GM21390 (cell line): ENCODE measurements around the gene STMP1.
"Not testable (repeated sequence)": the region's sequence is repeated elsewhere in the genome, so short reads cannot be mapped to it uniquely, and the experiment has no call there.

Experiments used
- ATAC-seq: cut with Tn5 transposase; IDR thresholded peaks from one replicate; pipeline ENCODE4 v1.9.1; 2021; ENCODE audit not compliant: unreplicated experiment

The STMP1 gene

DNA sequence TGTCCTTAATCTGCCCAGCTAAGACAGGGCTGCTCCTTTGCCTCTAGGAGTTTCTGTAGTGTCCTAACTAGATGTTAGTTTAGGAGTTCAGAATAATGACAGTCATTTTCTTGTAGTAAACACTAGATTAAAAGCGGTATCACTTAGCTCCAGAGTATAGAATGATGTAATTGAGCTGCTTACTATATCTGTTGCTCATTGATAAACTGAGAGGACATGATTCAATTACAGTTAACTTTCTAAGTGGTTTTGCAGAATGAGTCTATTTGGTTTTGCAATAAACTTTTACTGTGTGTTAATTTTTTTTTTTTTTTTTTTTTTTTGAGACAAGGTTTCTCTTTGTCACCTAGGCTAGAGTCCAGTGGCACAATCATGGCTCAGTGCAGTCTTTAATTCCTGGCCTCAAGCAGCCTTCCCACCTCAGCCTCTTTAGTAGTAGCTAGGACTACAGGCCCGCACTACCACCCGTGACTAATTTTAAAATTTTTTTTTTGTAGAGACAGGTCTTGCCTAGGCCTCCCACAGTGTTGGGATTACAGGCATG, 1.8 kb downstream of the STMP1 start:
- no peak for ATAC-seq

DNA sequence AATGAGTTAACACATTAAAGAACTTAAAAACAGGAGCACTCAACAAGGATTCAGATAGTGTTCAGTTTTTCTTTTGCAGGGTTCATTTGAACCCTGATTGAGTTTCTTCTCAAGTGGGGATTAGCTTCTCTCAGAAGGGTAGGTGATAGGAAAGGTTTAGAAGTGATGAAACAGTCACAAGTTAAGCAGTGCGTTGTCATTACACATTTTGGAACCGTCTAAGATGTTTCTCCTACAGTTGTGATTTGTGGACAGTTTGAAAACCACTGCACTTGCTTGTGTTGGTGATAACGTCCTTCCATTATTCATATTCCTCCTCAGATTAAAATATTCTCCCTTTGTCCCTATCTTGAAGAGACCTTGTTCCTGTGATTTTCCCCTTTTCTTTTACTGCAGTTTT, 2.7 kb downstream of the STMP1 start:
- ATAC-seq, result no peak

DNA sequence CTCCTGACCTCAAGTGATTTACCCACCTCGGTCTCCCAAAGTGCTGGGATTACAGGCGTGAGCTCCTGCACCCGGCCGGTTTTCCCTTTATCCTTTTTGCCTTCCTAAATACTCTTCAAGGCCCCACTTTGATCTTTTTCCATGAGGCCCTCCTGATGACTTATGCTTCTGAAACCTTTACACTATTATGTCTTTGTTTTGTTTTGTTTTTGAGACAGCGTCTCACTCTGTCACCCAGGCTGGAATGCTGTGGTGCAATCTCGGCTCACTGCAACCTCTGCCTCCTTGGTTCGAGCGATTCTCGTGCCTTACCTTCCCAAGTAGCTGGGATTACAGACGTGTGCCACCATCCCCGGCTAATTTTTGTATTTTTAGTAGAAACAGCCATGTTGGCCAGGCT, 3.8 kb downstream of the STMP1 start:
- no peak for ATAC-seq

DNA sequence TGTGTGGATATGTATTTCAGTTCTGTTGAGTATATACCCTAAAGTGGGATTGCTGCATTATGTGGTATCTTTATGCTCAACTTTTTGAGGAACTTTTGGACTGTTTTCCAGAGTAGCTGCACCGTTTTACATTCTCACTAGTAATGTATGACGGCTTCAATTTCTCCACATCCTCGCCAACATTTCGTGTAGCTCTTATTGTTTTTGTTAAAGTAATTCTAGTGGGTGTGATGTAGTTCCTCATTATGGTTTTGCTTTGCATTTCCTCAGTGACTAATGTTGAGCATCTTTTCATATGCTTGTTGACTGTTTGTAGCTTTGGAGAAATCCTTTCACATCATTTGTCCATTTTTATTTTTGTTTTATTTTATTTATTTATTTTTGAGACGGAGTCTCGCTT, 4.5 kb downstream of the STMP1 start:
- ATAC-seq, result no peak

DNA sequence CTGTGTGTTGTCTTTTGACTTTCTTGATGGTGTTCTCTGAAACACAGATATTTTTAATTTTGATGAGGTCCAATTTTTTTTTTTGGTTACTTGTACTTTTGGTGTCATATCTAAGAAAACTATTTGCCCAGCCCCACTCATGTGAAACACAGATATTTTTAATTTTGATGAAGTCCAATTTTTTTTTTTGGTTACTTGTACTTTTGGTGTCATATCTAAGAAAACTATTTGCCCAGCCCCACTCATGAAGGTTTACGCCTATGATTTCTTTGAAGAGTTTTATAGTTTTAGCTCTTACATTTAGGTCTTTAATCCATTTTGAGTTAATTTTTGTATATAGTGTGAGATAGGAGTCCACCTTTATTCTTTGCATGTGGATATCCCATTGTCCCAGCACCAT, 5.3 kb downstream of the STMP1 start:
- ATAC-seq, result not testable (repeated sequence)

DNA sequence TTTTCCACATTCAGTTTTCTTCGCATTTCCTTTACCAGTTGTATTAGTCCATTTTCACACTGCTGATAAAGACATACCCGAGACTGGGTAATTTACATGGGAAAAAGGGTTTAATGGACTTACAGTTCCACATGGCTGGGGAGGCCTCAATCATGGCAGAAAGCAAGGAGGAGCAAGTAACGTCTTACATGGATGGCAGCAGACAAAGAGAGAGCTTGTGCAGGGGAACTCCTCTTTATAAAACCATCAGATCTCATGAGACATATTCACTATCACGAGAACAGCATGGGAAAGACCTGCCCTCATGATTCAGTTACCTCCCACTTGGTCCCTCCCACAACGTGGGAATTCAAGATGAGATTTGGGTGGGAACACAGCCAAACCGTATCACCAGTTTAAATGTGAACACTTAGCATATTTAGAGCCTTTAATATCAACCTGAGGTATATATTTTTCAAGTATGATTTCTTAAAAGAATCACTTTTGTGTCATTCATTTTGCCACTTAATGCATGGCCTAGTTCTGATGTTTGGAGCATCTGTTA, 6.6 kb downstream of the STMP1 start:
- ATAC-seq, result not testable (repeated sequence)

DNA sequence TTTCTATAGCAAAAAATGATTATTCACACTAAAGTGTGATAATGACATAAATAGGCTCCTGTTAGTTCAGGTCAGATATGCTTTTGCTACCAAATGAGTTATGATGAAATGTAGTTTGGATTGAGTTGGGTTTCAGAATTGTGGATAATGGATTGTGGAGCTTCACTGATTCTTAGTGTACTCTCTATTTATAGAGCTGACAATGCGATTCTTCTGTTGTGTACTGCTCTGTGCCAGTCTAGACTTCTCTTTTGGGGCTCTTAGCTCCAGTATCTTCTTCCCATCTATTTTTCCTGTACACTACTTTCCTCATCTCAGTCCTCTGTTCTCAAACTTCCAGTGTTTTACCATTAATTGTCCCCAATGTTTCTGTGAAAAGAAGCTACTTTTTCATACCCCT, 7.5 kb downstream of the STMP1 start:
- no peak for ATAC-seq

DNA sequence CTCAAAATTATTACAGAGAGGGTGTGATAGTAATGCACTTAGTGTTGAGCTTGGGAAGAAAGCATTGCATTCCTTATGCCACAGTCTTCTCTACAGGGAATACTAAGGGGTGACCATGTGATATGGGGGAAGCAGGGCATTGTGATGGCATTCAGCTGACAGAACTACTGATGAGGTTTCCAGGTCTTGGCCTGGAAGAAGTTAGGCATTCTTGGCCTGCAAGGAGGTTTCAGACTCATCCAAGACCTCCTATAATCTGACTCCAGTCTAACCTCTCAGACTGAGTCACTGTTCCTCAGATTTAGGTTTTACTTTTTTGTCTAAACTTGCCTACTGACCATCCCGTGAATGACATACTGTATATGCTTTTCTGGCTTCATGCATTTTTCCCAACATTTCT, 7.9 kb downstream of the STMP1 start:
- ATAC-seq, result no peak

DNA sequence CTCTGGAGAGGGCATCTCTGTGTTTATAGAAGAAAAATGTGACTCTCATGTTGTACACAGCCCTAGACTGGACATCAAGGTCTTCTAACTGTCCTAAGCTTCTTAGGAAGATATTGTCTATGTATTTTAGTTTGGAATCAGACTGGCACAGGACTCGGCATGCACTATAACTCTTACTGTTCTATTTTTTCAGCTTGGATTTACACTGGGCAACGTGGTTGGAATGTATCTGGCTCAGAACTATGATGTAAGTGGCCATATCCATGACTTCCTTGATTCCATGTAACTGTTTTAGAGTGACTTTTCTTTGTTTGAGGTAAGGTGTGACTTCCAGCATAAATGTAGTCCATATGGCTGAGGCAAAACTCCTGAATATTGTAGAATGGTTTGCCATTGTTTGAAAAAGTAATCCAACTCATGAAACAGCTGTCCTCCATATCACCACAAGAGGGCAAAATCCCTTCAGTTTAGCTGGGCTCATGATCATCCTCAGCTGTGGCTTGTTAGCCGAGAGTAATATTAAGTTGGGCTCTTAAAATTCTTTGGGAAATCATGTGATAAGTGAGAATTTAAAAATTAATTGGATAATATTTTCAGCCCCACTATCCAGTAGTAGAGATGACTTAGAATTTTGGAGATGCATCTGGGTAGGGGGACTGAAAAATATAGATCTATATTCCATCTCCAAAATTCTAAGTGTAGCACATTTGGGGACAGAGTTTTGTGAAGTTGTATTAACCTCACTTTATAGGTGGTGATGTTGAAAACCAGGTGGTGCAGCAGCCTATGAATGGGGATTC, 10.4 kb downstream of the STMP1 start:
- no peak for ATAC-seq

DNA sequence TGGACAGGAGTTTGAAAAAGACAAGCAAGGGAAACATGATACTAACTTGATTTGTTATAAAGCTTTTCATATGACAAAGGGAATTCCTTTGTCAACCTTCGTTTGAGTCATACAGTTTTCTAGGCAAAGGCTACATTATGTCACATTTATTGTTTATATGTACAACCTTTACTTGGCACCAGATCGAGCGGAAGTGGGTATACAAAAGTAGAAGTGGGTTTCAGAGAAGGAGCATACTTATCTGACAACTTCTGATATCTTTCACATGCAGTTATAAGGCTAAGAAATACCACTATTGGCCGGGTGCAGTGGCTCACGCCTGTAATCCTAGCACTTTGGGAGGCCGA, 11.0 kb downstream of the STMP1 start:
- no peak for ATAC-seq

DNA sequence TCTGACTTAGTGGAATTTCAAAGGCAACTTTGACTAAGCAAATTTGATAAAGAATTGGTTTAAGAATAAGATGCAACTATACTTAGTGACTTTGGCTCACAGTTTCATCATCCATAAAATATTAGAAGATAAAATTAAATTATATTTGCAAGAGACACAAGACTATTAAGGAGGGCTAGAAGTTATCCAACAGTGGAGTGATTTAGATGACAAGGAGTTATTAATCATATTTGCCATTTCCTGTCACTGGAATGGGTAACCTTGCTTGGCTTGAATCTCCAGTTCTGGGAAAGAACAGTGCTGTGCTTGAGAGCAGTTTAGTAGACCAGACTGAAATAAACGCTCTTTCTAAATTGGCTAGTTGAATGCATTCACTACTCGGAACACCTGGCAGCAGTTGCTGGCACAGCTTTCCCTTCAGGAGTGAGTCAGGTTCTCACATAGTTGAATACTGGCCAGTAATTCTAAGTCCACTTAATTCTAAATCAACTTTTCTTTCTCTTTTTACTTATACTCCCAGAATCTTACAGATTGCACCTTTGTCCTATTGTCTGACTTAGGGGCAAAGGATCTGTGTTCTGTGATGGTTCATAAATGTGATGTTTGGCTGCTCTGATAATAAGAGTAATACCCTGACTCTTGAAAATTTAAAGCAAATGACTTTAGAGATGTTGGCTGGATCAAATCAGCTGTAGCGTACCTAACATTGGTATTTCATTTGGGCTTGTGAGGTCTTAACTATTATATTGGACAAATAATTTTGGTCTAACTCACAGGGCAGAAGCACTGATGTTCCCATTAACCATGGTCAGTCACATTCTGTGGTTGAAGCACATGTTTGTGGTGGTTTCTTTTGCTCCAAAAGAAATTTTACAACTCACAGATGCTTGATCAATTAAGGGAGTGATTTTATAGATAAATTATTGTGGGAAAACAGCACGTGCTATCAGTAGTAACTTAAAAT, 16.6 kb downstream of the STMP1 start:
- no peak for ATAC-seq

DNA sequence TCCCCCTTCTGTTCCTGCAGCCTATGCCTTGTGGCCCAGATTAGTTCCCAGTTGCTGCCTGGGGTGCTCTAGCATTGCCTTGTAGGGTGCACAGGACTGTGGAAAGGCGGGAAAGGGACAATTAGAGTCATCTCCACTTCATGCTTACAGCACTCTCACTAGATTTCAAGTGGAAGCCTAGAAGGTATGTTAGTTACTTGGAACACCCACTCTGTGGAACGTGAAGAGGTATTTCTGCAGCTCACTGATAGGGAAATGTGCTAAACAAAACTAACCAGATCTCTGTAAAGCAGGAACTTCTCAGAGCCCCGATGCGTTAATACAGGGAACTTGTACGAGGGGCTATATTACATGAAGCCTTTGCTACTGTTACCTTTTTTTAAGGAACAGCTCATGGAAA, 19.4 kb downstream of the STMP1 start:
- no peak for ATAC-seq

DNA sequence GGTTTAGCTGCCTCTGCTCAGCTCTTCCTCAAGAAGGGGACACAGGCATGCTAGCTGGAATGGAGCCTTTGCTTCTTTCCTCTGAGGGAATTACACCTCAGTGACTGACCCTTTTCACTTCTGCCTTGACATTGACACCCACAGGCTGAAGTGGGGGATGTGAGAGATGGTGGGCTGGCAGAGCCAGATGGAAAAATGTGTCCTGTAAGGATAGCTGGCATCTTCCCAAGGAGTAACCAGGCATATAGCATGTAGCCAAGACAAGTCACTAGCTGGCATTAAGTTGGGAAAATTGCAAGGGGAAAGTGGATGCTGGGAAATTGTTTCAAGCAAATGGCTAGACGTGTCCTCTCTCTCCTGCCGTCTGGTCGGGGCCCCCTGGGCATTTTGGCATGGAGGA, 19.9 kb downstream of the STMP1 start:
- no peak for ATAC-seq

DNA sequence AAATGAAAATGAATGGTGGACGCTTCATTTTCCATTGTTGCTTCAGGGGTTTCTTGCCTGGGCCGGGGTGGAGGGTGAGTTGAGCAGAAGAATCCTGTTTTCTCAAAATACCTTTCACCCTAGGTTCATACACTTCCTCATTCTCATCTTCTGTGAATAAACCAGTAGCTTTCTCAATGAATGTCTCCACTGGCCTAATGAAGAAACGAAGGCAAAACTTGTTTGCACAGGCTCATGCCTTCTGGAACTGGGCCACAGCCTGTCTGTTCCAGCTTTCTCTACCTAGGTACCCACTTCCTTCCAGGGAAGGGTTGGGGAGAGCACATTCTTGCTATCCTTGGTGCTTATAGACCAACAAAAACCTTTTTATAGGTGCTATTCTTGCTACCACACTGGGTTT, 21.3 kb downstream of the STMP1 start:
- ATAC-seq, result no peak

DNA sequence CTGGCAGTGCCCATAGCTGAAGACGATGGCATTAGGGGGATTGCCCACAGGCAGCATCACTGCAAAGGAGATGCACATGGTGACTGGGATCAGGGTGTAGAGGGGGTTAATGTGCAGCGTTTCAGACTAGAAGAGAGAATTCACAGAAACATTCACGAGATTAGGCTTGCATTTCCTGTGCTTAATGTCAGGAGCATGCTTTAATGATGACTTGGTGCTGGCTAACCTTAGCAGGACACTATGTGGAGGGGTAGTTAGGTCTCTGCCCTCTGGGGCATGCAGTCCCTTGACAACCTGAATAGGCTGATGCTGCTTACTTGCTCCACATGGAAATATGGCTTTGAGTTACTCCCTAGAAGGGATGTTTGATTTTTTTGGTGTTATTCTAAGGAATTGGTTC, 21.8 kb downstream of the STMP1 start:
- ATAC-seq, result no peak

DNA sequence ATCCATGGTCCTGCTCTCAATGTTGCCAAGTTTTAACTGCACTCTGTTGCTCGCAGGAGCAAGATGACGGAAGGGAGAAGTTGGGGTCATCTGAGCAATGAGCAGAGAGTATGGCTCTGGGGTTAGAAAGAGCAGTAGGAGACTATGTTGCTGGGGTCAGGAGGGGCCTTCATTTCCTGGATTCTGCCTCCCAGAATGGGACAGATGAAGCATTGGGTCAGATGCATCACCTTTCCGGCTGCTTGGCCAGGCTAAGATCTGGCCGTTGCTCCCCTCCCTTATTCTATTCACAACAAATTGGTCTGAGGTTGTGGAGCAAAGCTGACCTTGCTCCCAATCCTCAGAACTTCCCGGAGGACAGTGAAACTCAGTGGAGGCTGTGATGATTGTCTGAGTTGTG, 22.4 kb downstream of the STMP1 start:
- ATAC-seq, result no peak

DNA sequence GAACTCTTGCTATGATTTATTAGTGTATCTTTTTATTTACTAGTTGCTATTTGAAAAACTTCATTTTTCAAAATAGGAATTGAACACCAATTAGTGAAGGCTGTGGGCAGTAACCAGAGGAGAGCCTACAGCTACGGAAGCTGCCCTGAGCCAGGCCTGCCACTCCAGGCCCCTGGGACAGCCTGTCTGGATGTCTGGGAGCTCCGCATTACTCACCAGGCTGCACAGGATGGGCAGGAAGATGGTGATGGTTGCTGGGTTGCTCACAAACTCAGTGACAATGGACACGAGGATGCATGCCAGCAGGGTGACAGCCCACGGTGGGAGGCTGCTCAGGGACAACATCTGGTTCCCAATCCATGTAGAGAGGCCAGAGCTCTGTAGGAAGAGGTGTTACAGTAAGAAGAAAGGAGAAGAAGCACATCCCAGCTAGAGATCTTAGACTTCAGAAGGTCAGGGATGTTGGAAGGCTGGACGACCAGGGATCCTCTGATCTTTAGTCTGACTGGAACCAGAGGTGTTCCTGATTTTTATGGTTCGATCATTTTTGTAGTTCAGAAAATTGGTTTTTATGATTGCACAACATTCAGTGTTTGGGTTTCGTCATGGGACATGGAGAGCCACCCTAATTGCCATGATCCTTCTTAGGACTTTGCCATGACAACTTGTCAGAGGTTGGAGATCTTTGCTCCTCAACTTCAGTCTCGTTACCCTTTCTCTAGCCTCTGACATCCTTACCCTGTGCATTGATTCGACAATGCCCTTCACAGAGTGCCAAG, 23.2 kb downstream of the STMP1 start:
- no peak for ATAC-seq

DNA sequence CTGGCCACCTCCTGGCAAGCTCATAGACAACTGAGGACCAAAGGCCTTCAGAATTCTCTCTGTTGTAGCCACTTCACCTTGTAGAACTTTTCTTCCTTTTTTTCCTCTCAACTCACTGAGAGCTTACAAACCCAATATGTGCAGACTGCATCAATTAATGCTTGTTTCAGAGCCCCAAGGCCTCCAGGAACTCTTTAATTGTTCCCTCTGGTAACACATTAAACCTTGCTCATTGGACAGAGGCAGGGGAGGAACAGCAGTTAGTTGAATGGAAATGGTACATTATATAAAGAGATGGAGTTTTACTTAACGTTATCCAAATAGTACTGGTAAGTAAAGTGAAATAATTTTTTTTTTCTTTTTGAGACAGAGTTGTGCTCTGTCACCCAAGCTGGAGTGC, 25.2 kb downstream of the STMP1 start:
- no peak for ATAC-seq

DNA sequence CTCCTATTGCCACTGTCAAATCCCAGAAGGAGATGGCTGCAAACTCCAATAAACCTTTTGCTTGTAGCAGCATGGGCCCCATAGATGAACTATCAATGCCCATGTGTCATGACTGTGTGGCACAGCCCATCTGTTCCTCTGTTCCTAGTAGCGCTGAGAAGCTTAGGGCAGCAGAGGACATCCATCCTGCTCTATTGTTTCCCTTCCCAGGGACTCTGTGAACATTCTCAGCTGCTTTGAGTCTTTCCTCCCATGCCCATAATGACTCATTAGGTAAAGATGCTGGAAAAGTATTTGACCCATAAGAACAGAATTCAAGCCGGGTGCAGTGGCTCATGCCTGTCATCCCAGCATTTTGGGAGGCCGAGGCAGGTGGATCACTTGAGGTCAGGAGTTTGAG, 28.3 kb downstream of the STMP1 start:
- ATAC-seq, result no peak

DNA sequence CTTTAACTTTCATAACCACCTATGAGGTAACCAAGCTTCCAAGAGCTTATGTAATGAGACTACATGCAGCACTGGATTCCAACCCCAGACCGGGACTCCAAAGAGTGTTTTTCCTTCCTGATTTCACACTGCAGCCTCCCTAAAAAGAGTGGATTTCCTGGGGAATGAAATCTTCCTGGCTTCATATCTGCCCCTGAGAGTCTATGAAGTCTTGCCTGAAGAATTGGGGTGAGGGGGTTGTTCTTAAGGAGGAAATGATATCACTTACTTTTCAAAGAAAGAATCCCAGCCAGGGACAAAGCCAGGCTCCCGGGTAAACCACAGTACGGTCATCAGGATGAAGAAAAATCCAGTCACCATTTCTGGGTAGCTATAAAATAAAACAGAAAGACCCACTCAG, 29.7 kb downstream of the STMP1 start:
- no peak for ATAC-seq

DNA sequence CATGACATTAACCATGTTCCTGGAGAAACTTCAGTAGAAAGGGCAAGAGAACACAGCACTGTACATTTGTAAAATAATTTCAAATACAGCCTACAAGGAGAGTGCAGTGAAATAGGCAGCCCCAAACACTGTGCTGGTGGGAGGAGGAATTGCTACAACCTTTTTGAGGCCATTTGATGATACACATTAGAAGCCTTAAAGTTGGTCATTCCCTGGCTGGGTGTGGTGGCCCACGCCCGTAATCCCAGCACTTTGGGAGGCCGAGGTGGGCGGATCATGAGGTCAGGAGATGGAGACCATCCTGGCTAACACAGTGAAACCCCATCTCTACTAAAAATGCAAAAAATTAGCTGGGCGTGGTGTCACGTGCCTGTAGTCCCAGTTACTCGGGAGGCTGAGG, 30.3 kb downstream of the STMP1 start:
- not testable (repeated sequence) for ATAC-seq
